B cell (primary cell): ENCODE results near the gene MTUS2. TPM values are rescaled to one million over a fixed set of nuclear protein-coding genes. Genes with fewer than 3 reads are reported as not detected.

Experiments used
- ATAC-seq: fragments of 200-7000 bp; cut with Tn5 transposase; one replicate; pipeline ENCODE4 v1.10.0; 2021; ENCODE audit warnings: low read depth, mild to moderate bottlenecking, moderate number of reproducible peaks, moderate library complexity
- CTCF ChIA-PET: fragments of 350-600 bp; sonication (Branson Sonifier 250); formaldehyde crosslinking; loops from one replicate; lab custom pipeline; 2021; ENCODE audit warnings: antibody characterized with exemption, inconsistent platforms; lab: Charles Lee
- POLR2A ChIA-PET: fragments of 350-600 bp; sonication (Branson Sonifier 250); formaldehyde crosslinking; loops from one replicate; lab custom pipeline; 2021; ENCODE audit warnings: antibody characterized with exemption; lab: Charles Lee
- DNase-seq: peaks from one replicate; pipeline ENCODE4 v3.0.0; 2013
- H2AFZ ChIP-seq: 2 replicates; pipeline ENCODE4 v1.6.1; 2012; ENCODE audit warnings: mild to moderate bottlenecking, low read depth, low read length; ENCODE audit not compliant: insufficient read depth, poor library complexity, severe bottlenecking
- H3K27ac ChIP-seq, 2 donors: 1 replicate in 1 of 2; 2 replicates in 1 of 2; pipeline ENCODE4 v1.5.1; 2012 to 2013; ENCODE audit warnings: low read length in 2 of 2, mild to moderate bottlenecking in 2 of 2, moderate library complexity in 1 of 2
- H3K27me3 ChIP-seq, 4 experiments: fragments of 200-600 bp in 1 of 4; sonication (generic) in 1 of 4; replicated peaks in 1 of 4; 1 replicate in 2 of 4; 2 replicates in 2 of 4; pipeline versions ENCODE4 v1.6.1 to v1.7.0; 2013 to 2016; ENCODE audit warnings: low read length in 3 of 4, mild to moderate bottlenecking in 2 of 4, mixed read lengths in 1 of 4, moderate library complexity in 1 of 4; ENCODE audit not compliant: insufficient read depth in 4 of 4, control insufficient read depth in 3 of 4; ENCODE audit errors: control extremely low read depth in 1 of 4
- H3K36me3 ChIP-seq, 2 experiments: replicated peaks in 1 of 2; 1 replicate in 1 of 2; 2 replicates in 1 of 2; pipeline versions ENCODE4 v1.6.1 to v1.7.1; 2013; ENCODE audit warnings: low read length in 1 of 2; ENCODE audit not compliant: insufficient read depth in 2 of 2, control insufficient read depth in 1 of 2; ENCODE audit errors: control extremely low read depth in 1 of 2, extremely low read depth in 1 of 2
- H3K4me1 ChIP-seq, 2 donors: fragments of 200-600 bp in 1 of 2; sonication (generic) in 1 of 2; 1 replicate in 1 of 2; 2 replicates in 1 of 2; pipeline versions ENCODE4 v1.5.1 to v1.6.1; 2013 to 2017; ENCODE audit warnings: low read length in 2 of 2; ENCODE audit not compliant: control insufficient read depth in 2 of 2, insufficient read depth in 2 of 2
- H3K4me2 ChIP-seq: replicated peaks from 2 replicates; pipeline ENCODE3; 2012; ENCODE audit warnings: mild to moderate bottlenecking, low read depth, low read length; ENCODE audit not compliant: poor library complexity, severe bottlenecking
- H3K4me3 ChIP-seq, 5 experiments: fragments of 200-600 bp in 1 of 5; sonication (generic) in 1 of 5; 1 replicate in 3 of 5; 2 replicates in 2 of 5; pipeline versions ENCODE4 v1.5.1 to v1.7.0; 2011 to 2016; ENCODE audit warnings: low read length in 4 of 5, mild to moderate bottlenecking in 4 of 5, low read depth in 2 of 5, control low read depth in 1 of 5, moderate library complexity in 1 of 5; ENCODE audit not compliant: insufficient read depth in 1 of 5; ENCODE audit errors: control extremely low read depth in 1 of 5, extremely low read depth in 1 of 5
- H3K79me2 ChIP-seq: fragments of 200-600 bp; sonication (generic); one replicate; pipeline ENCODE4 v1.6.0; 2016; ENCODE audit warnings: low read length; ENCODE audit not compliant: control insufficient read depth, insufficient read depth
- H3K9ac ChIP-seq: fragments of 200-600 bp; sonication (generic); 2 replicates; pipeline ENCODE4 v1.6.1; 2017; ENCODE audit warnings: mild to moderate bottlenecking, low read length, moderate library complexity
- H3K9me3 ChIP-seq, 3 donors: one replicate each; pipeline versions ENCODE4 v1.6.1 to v1.7.1; 2013; ENCODE audit warnings: low read length in 2 of 3; ENCODE audit not compliant: control insufficient read depth in 2 of 3, insufficient read depth in 1 of 3; ENCODE audit errors: control extremely low read depth in 1 of 3
- H4K20me1 ChIP-seq: 2 replicates; pipeline ENCODE4 v1.6.0; 2012; ENCODE audit warnings: mild to moderate bottlenecking, low read length; ENCODE audit not compliant: insufficient read depth, control insufficient read depth, poor library complexity, severe bottlenecking
- H3K27ac Mint-ChIP-seq: one replicate; pipeline ENCODE4 v1.8.0; 2021; ENCODE audit warnings: mixed read lengths
- H3K27me3 Mint-ChIP-seq: one replicate; pipeline ENCODE4 v1.8.0; 2021; ENCODE audit warnings: mixed read lengths
- H3K4me1 Mint-ChIP-seq: one replicate; pipeline ENCODE4 v1.8.0; 2021; ENCODE audit warnings: mixed read lengths
- H3K4me3 Mint-ChIP-seq: one replicate; pipeline ENCODE4 v1.8.0; 2021; ENCODE audit warnings: mixed read lengths
- H3K9me3 Mint-ChIP-seq: one replicate; pipeline ENCODE4 v1.8.0; 2022; ENCODE audit warnings: mixed read lengths; ENCODE audit not compliant: insufficient read depth
- CTCF ChIP-seq: fragments of 200-600 bp; IDR thresholded peaks from one replicate; pipeline ENCODE4 v1.8.0; 2022; ENCODE audit warnings: antibody characterized with exemption, mild to moderate bottlenecking
- EZH2 ChIP-seq: IDR thresholded peaks from 2 replicates; pipeline ENCODE4 v1.6.1; 2012; ENCODE audit warnings: borderline replicate concordance, low read depth, mild to moderate bottlenecking, moderate library complexity, low read length; ENCODE audit not compliant: insufficient read depth, poor library complexity, severe bottlenecking
- WGBS: methylation state at CpG from one replicate; pipeline ENCODE4 v1.1.5; 2013; ENCODE audit warnings: missing lambda C conversion rate; ENCODE audit not compliant: insufficient coverage; 5-methylcytosine and 5-hydroxymethylcytosine counted together
- intact Hi-C: fragments of 100-400 bp; cut with micrococcal nuclease; formaldehyde crosslinking; loops from one replicate; pipeline ENCODE4 v1.10.0; 2022
- polyA plus RNA-seq: library from polyadenylated mRNA; depleted of rRNA; stranded (reverse); fragments of >200 nt; gene quantifications from 2 replicates; pipeline ENCODE4 v1.2.3, GENCODE V29; 2012
- total RNA-seq, 2 donors: library from RNA; stranded (reverse); fragments of 120-200 nt in 1 of 2; gene quantifications; 1 replicate in 1 of 2; 2 replicates in 1 of 2; pipeline versions ENCODE4 v1.2.3 to v1.2.4, GENCODE V29; 2013 to 2022

The MTUS2 gene
- total and polyA plus RNA-seq, 2 donors (not counting 1 experiment from before 2014, with no cell fraction given): 0.12 TPM; not detected in 1

- intact Hi-C loops: no loop called here
- ATAC-seq (no peak), DNase-seq (no peak)
- ChIA-PET POLR2A (no interaction called here), CTCF (no interaction called here)
- Mint-ChIP-seq H3K4me3 (no peak overlapping the region), H3K27me3 (peaks cover 16% of the 10 kb centered on the region), H3K27ac (no peak overlapping the region), H3K4me1 (no peaks in the 10 kb centered on the region), H3K9me3 (no peaks in the 10 kb centered on the region)
- no peaks in the 10 kb centered on the region for H4K20me1 ChIP-seq
- H3K4me1 ChIP-seq: no peaks in the 10 kb centered on the region
- H2AFZ ChIP-seq: no peak overlapping the region
- H3K27me3 ChIP-seq: peaks cover 0 to 6% (median 0%) of the 10 kb centered on the region in 4 experiments
- H3K9me3 ChIP-seq: no peaks in the 10 kb centered on the region
- no peak for TF ChIP-seq EZH2
- no peak for TF ChIP-seq CTCF
- H3K4me3 ChIP-seq: no peak overlapping the region
- H3K79me2 ChIP-seq: no peaks in the 10 kb centered on the region
- no peak overlapping the region for H3K27ac ChIP-seq
- no peak overlapping the region for H3K9ac ChIP-seq
- H3K4me2 ChIP-seq: no peak overlapping the region
- H3K36me3 ChIP-seq: no peaks in the 10 kb centered on the region
- WGBS: 78% methylated on average over 5 of the region's 5 CpGs
These were observed 461.9 kb downstream of the MTUS2 start for GRCh38 chr13:29281932-29282495.

- Mint-ChIP-seq H3K9me3 (no peaks in the 10 kb centered on the region), H3K27me3 (peaks cover 13% of the 10 kb centered on the region), H3K4me1 (no peaks in the 10 kb centered on the region), H3K4me3 (no peak overlapping the region), H3K27ac (no peak overlapping the region)
- ChIA-PET CTCF (no interaction called here), POLR2A (no interaction called here)
- H2AFZ ChIP-seq: no peak overlapping the region
- H3K27ac ChIP-seq: no peak overlapping the region
- H3K36me3 ChIP-seq: no peaks in the 10 kb centered on the region
- H3K4me3 ChIP-seq: no peak overlapping the region
- TF ChIP-seq EZH2 (no peak), CTCF (no peak)
- intact Hi-C loops: no loop called here
- no peaks in the 10 kb centered on the region for H4K20me1 ChIP-seq
- DNase-seq (no peak), ATAC-seq (no peak)
- H3K27me3 ChIP-seq: peaks cover 0 to 8% (median 0%) of the 10 kb centered on the region in 4 experiments
- no peaks in the 10 kb centered on the region for H3K4me1 ChIP-seq
- no peak overlapping the region for H3K4me2 ChIP-seq
- no peaks in the 10 kb centered on the region for H3K9me3 ChIP-seq
- no peaks in the 10 kb centered on the region for H3K79me2 ChIP-seq
- H3K9ac ChIP-seq: no peak overlapping the region
These were observed 464.6 kb downstream of the MTUS2 start for GRCh38 chr13:29284726-29285125.
